MM.1S (cell line): ENCODE results near the gene NBAS.

ENCODE experiments used
- DNase-seq: peaks from one replicate; pipeline ENCODE4 v3.0.0-alpha.2; 2015
- H2AFZ ChIP-seq: fragments of 300-600 bp; sonication (generic); 2 replicates; pipeline ENCODE4 v1.6.0; 2016; ENCODE audit warnings: antibody characterized with exemption, low read length
- H3F3A ChIP-seq: fragments of 300-600 bp; sonication (generic); 2 replicates; pipeline ENCODE4 v1.6.1; 2016; ENCODE audit warnings: mild to moderate bottlenecking, antibody characterized with exemption, low read length, moderate library complexity, mixed read lengths; ENCODE audit not compliant: insufficient read depth
- H3K27ac ChIP-seq: fragments of 300-600 bp; sonication (generic); 2 replicates; pipeline ENCODE4 v1.5.1; 2016; ENCODE audit warnings: mild to moderate bottlenecking, low read length
- H3K27me3 ChIP-seq: fragments of 300-600 bp; sonication (generic); replicated peaks from 2 replicates; pipeline ENCODE4 v1.6.0; 2016; ENCODE audit warnings: low read length; ENCODE audit not compliant: insufficient read depth
- H3K36me3 ChIP-seq: fragments of 300-600 bp; sonication (generic); replicated peaks from 2 replicates; pipeline ENCODE4 v1.6.1; 2016; ENCODE audit warnings: mild to moderate bottlenecking, low read length, mixed read lengths; ENCODE audit not compliant: insufficient read depth
- H3K4me1 ChIP-seq: fragments of 300-600 bp; sonication (generic); 2 replicates; pipeline ENCODE4 v1.6.1; 2016; ENCODE audit warnings: low read length, mixed read lengths
- H3K4me2 ChIP-seq: fragments of 300-600 bp; sonication (generic); 2 replicates; pipeline ENCODE4 v1.6.0; 2016; ENCODE audit warnings: low read depth, low read length
- H3K4me3 ChIP-seq: fragments of 300-600 bp; sonication (generic); 2 replicates; pipeline ENCODE4 v1.5.1; 2016; ENCODE audit warnings: low read length, mixed read lengths
- H3K79me2 ChIP-seq: fragments of 300-600 bp; sonication (generic); 2 replicates; pipeline ENCODE4 v1.6.1; 2016; ENCODE audit warnings: mixed run types, low read length, mixed read lengths
- H3K9ac ChIP-seq: fragments of 300-600 bp; sonication (generic); 2 replicates; pipeline ENCODE4 v1.6.1; 2016; ENCODE audit warnings: low read length, mixed read lengths
- H3K9me2 ChIP-seq: fragments of 300-600 bp; sonication (generic); replicated peaks from 2 replicates; pipeline ENCODE4 v1.6.1; 2016; ENCODE audit warnings: mild to moderate bottlenecking, low read length, mixed read lengths; ENCODE audit not compliant: insufficient read depth
- H3K9me3 ChIP-seq: fragments of 300-600 bp; sonication (generic); replicated peaks from 2 replicates; pipeline ENCODE4 v1.6.1; 2016; ENCODE audit warnings: mild to moderate bottlenecking, low read length, mixed read lengths; ENCODE audit not compliant: insufficient read depth
- H4K20me1 ChIP-seq: fragments of 300-600 bp; sonication (generic); 2 replicates; pipeline ENCODE4 v1.6.1; 2016; ENCODE audit warnings: mild to moderate bottlenecking, low read length, moderate library complexity, mixed read lengths; ENCODE audit not compliant: insufficient read depth
- EZH2 ChIP-seq: fragments of 300-600 bp; sonication (generic); optimal IDR thresholded peaks from 2 replicates; pipeline ENCODE3; 2017; ENCODE audit warnings: low read depth, mild to moderate bottlenecking, antibody characterized with exemption, low read length, mixed read lengths
- EZH2phosphoT487 ChIP-seq: fragments of 300-600 bp; sonication (generic); IDR thresholded peaks from 2 replicates; pipeline ENCODE4 v1.6.1; 2018; ENCODE audit warnings: antibody characterized with exemption, low read length
- TF ChIP-seq, protein P1 (sequence below): fragments of 300-600 bp; sonication (generic); IDR thresholded peaks from 2 replicates; pipeline ENCODE4 v1.5.1; 2016; ENCODE audit warnings: antibody characterized with exemption, low read length, mixed read lengths

NBAS gene

GRCh38 chr2:15119722-15120175 lies 441.4 kb downstream of the NBAS start:
- Histone ChIP-seq H3K4me3 (no peak overlapping the region), H3K4me2 (no peak overlapping the region), H3K9ac (no peak overlapping the region), H3K79me2 (no peaks in the 10 kb centered on the region), H3K27me3 (no peaks in the 10 kb centered on the region), H2AFZ (no peak overlapping the region), H3K9me2 (no peaks in the 10 kb centered on the region), H4K20me1 (no peaks in the 10 kb centered on the region), H3K9me3 (no peaks in the 10 kb centered on the region), H3K36me3 (no peaks in the 10 kb centered on the region), H3F3A (no peaks in the 10 kb centered on the region), H3K27ac (no peak overlapping the region), H3K4me1 (no peaks in the 10 kb centered on the region)
- no peak for TF ChIP-seq EZH2phosphoT487
- TF ChIP-seq, protein P1, sequence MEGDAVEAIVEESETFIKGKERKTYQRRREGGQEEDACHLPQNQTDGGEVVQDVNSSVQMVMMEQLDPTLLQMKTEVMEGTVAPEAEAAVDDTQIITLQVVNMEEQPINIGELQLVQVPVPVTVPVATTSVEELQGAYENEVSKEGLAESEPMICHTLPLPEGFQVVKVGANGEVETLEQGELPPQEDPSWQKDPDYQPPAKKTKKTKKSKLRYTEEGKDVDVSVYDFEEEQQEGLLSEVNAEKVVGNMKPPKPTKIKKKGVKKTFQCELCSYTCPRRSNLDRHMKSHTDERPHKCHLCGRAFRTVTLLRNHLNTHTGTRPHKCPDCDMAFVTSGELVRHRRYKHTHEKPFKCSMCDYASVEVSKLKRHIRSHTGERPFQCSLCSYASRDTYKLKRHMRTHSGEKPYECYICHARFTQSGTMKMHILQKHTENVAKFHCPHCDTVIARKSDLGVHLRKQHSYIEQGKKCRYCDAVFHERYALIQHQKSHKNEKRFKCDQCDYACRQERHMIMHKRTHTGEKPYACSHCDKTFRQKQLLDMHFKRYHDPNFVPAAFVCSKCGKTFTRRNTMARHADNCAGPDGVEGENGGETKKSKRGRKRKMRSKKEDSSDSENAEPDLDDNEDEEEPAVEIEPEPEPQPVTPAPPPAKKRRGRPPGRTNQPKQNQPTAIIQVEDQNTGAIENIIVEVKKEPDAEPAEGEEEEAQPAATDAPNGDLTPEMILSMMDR: no peak
- TF ChIP-seq EZH2: no peak
- no peak for DNase-seq

DNA sequence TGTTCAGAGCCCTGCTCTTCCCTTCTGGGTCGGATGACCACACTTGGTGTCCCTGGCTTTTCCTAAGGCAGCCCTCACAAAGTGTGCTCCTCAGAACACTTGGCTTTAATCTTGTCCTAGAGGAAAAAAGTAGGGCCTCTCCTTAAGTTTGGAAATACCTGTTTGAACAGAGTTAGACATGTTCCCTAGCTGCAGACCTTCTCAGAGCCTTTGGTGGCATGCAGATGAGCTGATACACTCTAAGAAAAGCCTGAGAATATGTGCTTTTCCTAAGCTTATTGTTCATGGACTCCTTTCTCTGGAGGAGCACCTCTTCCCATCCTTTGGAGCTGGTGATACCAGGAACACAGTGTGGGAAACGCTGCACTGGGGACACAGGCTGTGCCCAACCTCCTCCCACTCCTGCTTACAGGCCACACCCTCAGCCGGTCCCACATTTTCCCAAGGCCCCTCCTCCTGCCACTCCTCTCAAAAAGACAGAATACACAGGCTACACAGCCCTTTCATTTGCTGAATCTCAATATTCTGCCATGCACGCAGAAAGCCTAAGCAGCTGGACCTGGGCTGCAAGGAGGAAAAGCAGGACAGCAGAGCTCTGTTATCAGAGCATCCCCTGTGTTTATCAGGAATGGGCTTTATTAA lies 443.6 kb downstream of the NBAS start:
- no peak overlapping the region for H3K4me3 ChIP-seq
- TF ChIP-seq, protein P1: no peak
- no peak for TF ChIP-seq EZH2
- TF ChIP-seq EZH2phosphoT487: no peak
- H3F3A ChIP-seq: no peaks in the 10 kb centered on the region
- H3K4me2 ChIP-seq: no peak overlapping the region
- H3K4me1 ChIP-seq: no peaks in the 10 kb centered on the region
- no peaks in the 10 kb centered on the region for H3K9me3 ChIP-seq
- no peak overlapping the region for H2AFZ ChIP-seq
- no peak for DNase-seq
- no peaks in the 10 kb centered on the region for H3K36me3 ChIP-seq
- no peaks in the 10 kb centered on the region for H3K27me3 ChIP-seq
- no peaks in the 10 kb centered on the region for H3K79me2 ChIP-seq
- no peak overlapping the region for H3K27ac ChIP-seq
- no peaks in the 10 kb centered on the region for H4K20me1 ChIP-seq
- no peaks in the 10 kb centered on the region for H3K9me2 ChIP-seq
- no peak overlapping the region for H3K9ac ChIP-seq
